LNCAP (cell line): ENCODE results near the gene NR1D2.

Experiments used
- TF ChIP-seq, protein P1 (sequence below): fragments of 450-650 bp; IDR thresholded peaks from 2 replicates; pipeline ENCODE4 v1.5.1; 2017; ENCODE audit warnings: mild to moderate bottlenecking

The NR1D2 gene

DNA sequence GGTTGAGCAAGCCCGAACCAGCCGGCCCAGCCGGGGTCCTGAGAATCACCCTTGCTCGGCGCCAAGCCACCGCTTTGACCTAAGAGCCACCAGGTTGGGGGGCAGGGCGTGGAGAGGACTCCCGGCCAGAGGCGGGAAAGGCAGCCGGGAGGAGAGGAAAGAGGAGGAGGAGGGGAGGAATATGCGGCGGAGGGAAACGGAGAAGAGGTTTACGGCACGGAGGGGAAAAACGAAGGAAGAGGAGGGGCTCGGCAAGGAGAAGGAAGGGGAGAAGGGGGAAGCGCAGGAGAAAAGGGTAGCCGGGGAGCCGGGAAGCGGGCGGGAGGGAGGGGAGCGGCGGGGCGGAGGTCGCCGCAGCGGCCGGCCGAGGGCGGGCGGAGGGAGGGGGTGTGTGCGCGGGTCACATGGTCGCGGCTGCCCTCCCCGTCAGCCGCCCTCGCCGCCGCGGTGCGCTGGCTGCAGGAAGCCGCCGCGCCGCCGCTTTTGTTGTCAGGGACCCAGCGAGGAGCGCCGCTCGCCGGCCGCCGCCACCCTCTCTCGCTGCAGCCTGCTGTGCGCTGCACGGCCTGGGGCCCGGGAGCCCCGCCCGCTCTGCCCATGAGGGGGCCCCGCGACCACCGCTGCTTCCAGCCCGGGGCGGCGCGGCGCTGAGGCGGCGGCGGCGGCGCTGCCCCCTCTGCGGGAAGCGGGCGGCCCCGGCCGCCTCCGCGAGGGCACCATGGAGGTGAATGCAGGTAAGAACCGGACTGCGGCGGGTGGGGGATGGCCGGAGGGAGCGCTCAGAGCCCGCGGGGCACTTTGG is at the start of gene NR1D2:
TSS of gene NR1D2 (plus strand) at position 426 of the 802 bp plus-strand sequence. CDS start at position 719, 293 bp downstream.
- TF ChIP-seq, protein P1, sequence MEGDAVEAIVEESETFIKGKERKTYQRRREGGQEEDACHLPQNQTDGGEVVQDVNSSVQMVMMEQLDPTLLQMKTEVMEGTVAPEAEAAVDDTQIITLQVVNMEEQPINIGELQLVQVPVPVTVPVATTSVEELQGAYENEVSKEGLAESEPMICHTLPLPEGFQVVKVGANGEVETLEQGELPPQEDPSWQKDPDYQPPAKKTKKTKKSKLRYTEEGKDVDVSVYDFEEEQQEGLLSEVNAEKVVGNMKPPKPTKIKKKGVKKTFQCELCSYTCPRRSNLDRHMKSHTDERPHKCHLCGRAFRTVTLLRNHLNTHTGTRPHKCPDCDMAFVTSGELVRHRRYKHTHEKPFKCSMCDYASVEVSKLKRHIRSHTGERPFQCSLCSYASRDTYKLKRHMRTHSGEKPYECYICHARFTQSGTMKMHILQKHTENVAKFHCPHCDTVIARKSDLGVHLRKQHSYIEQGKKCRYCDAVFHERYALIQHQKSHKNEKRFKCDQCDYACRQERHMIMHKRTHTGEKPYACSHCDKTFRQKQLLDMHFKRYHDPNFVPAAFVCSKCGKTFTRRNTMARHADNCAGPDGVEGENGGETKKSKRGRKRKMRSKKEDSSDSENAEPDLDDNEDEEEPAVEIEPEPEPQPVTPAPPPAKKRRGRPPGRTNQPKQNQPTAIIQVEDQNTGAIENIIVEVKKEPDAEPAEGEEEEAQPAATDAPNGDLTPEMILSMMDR: 0 out of 2 replicates have a peak, but pooled peaks have one; percentile 12

DNA sequence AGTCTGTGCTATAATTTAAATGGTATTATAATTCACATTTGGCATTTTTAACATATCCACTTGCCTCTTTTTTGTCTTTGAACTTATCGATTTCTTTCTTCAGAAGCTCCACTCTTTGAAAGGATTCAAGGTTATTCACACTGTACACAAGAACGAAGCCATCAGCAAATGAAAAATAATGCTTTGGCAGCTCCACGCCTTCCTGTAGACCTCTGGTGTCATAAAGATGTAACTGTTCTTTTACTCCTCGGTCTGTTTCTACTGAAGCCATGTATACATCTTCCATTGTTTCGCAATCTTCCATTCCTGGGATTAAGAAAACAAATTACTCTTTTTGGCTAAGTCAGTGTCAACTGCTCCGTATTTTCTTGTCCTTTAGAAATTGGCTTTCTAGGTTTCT is 44.3 kb upstream of the NR1D2 start:
- TF ChIP-seq, protein P1: no peak

DNA sequence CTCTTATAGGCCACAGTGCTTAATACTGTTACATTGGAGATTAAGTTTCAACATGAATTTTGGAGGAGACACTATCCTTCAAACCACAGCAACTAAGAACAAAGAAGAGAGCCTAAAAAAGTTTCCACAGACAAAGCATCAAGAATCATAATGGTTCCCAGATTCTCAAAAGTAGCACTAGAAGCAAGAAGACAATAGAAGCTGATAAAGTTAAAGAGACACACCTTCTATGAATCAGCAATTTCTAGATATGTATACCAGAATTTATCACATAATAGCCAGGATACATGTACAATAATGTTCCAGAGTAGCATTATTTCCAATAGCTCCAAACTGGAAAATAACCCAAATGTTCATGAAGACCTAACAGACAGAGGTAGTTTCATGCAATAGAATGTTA is 40.5 kb upstream of the NR1D2 start:
- TF ChIP-seq, protein P1: no peak

DNA sequence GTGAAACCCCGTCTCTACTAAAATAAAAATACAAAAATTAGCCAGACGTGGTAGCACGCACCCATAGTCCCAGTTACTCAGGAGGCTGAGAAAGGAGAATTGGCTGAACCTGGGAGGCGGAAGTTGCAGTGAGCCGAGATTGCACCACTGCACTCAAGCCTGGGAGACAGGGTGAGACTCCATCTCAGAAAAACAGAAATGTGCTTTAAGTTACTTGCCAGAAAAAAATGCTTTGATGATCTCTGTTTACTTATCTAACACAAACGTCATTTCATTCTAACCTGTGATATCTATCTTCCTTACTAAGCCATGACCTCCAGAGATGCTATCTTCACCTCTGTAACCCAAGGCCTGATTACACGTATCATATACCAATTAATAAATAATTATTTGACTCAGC is 35.7 kb upstream of the NR1D2 start:
- TF ChIP-seq, protein P1: no peak

DNA sequence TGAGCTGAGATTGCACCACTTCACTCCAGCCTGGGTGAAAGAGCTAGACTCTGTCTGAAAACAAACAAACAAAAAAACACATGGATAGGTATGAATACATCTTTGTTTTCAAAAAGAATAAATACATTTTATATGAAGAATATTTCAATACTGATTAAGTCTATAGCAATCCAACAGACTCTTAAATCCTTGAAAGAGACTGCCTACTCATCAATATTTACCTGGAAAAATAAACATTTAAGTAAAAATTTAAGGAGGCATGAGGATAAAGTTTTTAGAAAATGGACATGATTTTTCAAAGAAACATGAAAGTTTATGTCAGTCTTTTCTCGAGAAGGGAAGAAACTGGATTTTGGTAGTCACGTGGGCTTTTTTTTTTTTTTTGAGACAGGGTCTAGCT is 33.7 kb upstream of the NR1D2 start:
- TF ChIP-seq, protein P1: no peak

DNA sequence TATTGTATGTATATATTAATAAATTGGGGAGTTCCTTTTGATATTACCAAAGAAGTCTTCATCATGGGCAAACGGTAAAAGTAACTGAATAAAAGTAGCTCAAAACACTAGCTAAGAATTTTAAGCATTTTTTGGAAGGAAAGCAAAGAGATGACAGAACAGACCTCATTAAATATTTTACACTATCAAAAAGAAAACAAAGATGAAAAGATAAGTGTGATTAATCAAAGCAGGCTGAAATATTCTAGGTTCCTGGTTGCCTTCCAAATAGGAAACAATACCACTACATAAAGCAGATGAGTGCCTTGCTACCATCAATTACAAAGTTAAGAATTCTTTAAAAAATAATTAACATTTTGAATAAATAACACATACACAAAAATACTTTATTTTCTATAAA is 31.9 kb upstream of the NR1D2 start:
- TF ChIP-seq, protein P1: no peak

DNA sequence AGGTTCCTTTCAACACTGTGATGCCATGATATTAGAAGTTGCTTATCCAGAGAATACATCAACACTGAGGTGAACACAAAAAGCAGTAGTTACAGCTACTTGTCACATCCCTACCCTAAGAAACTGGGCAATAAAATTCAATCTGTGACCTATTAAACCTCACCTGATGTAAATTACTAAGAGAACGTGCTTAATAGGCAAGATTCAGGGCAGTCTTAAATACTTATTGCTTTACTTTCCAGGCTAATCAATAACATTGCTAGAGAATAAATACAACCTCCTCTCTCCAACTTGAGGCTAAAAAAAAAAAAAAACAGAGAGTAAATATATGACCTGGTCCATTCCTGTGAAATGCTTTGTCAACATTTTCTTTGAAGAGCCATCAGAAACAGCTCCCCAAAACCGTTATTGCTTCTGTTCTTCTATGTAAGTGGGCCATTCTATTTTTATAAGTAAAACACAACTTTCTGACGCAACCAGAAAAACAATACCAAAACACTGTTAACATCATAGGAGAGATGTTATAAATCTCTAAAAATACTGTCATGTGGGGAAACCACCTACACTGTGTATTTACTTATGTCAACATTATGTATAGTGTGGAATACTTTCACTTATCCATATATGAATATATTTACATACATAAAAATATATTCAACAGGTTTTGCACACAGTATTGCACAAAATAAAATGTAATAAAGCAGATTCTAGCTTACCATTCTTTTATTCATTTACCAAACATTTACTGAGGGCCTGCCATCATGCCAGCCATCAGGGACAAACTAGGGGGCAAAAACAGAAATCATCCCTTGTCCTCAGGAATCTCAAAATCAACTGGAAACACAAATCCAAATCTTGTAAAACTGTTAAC is 31.0 kb upstream of the NR1D2 start:
- TF ChIP-seq, protein P1: no peak
